Stimulated activated CD4-positive, alpha-beta T cell treated with anti-CD3 and anti-CD28 coated beads, Interleukin-15, amount 100 ng/mL, for 1 hour (primary cell): ENCODE measurements around the gene ZBTB42.

Source experiments
- DNase-seq, 2 donors: peaks; one replicate each; pipeline ENCODE4 v3.0.0-alpha.2; 2020; ENCODE audit warnings: low read depth in 1 of 2, low spot score in 1 of 2

Gene ZBTB42

GRCh38 chr14:104800771-104801519 is at the start of gene ZBTB42:
ZBTB42 (plus strand) TSS chr14:104801101; CDS start chr14:104801198, 97 bp downstream.
- peak; percentile 48 to 53 for DNase-seq

- DNase-seq = no peak
Measured at GRCh38 chr14:104751539-104752422, 49.1 kb upstream of the ZBTB42 start.

GRCh38 chr14:104752423-104752734 is 48.5 kb upstream of the ZBTB42 start:
- no peak for DNase-seq

GRCh38 chr14:104752735-104753527 is 48.0 kb upstream of the ZBTB42 start, which contains the start of gene SIVA1:
SIVA1 (plus strand) TSS chr14:104753147; CDS start chr14:104753202, 55 bp downstream.
- DNase-seq = peak; percentile 99

GRCh38 chr14:104753528-104754212 is 47.2 kb upstream of the ZBTB42 start:
- DNase-seq = no peak

- no peak for DNase-seq
Measured at GRCh38 chr14:104754213-104754851, 46.6 kb upstream of the ZBTB42 start.

- DNase-seq = no peak
Measured at GRCh38 chr14:104755621-104756020, 45.3 kb upstream of the ZBTB42 start.

GRCh38 chr14:104756477-104757237 is 44.2 kb upstream of the ZBTB42 start:
- DNase-seq = no peak

GRCh38 chr14:104757238-104757585 is 43.7 kb upstream of the ZBTB42 start:
- no peak for DNase-seq

- DNase-seq = no peak
Measured at GRCh38 chr14:104757681-104758392, 43.1 kb upstream of the ZBTB42 start.

GRCh38 chr14:104758981-104759969 is 41.6 kb upstream of the ZBTB42 start:
- no peak for DNase-seq

- no peak for DNase-seq
Measured at GRCh38 chr14:104765517-104765916, 35.4 kb upstream of the ZBTB42 start.

- no peak for DNase-seq
Measured at GRCh38 chr14:104766256-104766862, 34.5 kb upstream of the ZBTB42 start.

GRCh38 chr14:104766863-104767633 is 33.9 kb upstream of the ZBTB42 start:
- no peak for DNase-seq

- no peak for DNase-seq
Measured at GRCh38 chr14:104767634-104767918, 33.3 kb upstream of the ZBTB42 start.

GRCh38 chr14:104768437-104769323 is 32.2 kb upstream of the ZBTB42 start:
- DNase-seq = peak; percentile 80 to 90
